ENCODE data around the gene SDCCAG8.
A peak's percentile ranks its signal among the peaks of the same experiment; 100 is the strongest.

The SDCCAG8 gene

DNA sequence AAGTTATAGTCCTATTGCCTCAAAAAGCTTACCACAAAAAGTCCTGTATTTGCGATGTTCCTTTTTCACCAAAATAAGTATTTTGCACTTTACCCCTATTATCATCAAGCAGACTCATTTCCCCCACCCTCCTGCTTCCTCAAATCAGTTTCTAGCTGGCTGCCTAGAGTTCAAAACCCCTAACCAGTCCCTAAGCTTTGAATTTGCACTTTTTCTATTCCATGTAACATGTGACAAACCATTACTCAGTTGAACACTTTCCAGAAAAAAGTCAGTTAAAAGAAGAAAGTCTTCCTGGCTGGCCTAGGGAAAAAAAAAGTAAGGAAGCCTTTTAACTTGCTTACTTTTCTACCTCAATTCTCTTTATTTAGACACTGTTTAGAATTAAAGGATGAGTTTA is 8.9 kb upstream of the SDCCAG8 start:
- no peak overlapping the region for H3K4me3 Mint-ChIP-seq
- peaks cover under 1% of the 10 kb centered on the region for H3K9me3 Mint-ChIP-seq
- H3K27ac Mint-ChIP-seq: no peak overlapping the region
- peaks cover 22% of the 10 kb centered on the region for H3K36me3 Mint-ChIP-seq (ENCODE audit: low read depth)
- peaks cover 30% of the 10 kb centered on the region for H3K4me1 Mint-ChIP-seq
- no peak for DNase-seq
- H3K27me3 Mint-ChIP-seq: no peaks in the 10 kb centered on the region
- ATAC-seq: no peak

DNA sequence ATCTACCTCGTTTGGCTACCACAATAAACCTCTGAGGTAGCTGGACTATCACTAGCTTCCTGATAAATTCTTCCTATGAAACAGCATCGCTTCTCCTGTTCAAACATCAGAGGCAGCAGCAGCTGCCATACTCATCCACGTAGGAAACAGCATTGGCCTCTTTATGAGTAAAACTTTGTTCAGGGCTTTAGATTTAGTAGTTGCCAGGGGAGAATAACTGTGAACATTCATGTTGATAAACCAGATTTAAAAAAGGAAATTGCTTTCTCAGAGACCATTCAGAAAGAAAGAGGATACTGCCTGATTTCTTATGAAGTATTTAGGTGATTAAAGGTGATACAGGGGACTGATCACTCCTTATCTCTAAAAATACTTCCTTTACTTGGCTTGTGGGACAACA is 7.9 kb upstream of the SDCCAG8 start:
- ATAC-seq (no peak), DNase-seq (no peak)
- Mint-ChIP-seq H3K36me3 (ENCODE audit: low read depth) (peaks cover 16% of the 10 kb centered on the region), H3K27me3 (no peaks in the 10 kb centered on the region), H3K9me3 (no peaks in the 10 kb centered on the region), H3K4me1 (peaks cover 35% of the 10 kb centered on the region), H3K27ac (no peak overlapping the region), H3K4me3 (no peak overlapping the region)

DNA sequence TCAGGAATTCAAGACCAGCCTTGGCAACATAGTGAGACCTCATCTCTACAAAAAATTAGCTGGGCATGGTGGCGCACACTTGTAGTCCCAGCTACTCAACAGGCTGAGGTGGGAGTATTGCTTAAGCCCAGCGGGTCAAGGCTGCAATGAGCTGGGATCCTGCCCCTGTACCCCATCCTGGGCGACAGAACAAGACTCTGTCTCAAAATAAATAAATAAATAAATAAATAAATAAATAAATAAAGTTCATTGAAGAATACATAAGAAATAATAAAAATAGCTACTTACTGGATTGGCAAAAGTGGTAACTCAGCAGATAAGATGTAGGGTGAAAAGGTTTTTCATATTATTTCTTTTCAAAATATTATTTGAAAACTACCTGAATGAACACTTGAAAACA is 6.6 kb upstream of the SDCCAG8 start:
- Mint-ChIP-seq H3K4me3 (no peak overlapping the region), H3K27me3 (no peaks in the 10 kb centered on the region), H3K9me3 (no peaks in the 10 kb centered on the region), H3K27ac (no peak overlapping the region), H3K36me3 (ENCODE audit: low read depth) (peaks cover 8% of the 10 kb centered on the region), H3K4me1 (peaks cover 44% of the 10 kb centered on the region)
- ATAC-seq (no peak), DNase-seq (no peak)

DNA sequence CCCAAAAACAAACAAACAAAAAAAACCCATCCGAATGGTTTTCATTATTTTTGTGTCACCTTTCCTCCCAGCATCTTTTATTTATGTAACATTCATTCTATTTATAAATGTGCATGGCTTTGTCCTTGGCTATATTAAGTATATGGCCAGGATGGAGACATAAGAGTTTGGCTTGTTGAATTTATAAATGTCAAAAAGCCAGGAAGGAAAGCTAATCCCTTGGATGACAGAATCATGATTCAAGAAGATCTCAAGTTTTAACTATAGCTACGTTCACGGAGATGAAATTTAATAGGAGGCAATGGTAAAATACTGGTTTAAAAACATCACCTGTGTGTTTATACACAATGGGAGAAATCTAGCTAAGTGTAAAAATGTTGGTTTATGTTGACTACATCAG is 5.7 kb upstream of the SDCCAG8 start:
- Mint-ChIP-seq H3K36me3 (ENCODE audit: low read depth) (peaks cover 8% of the 10 kb centered on the region), H3K9me3 (no peaks in the 10 kb centered on the region), H3K27ac (no peak overlapping the region), H3K27me3 (no peaks in the 10 kb centered on the region), H3K4me1 (peaks cover 44% of the 10 kb centered on the region), H3K4me3 (no peak overlapping the region)
- DNase-seq: no peak
- ATAC-seq: no peak

DNA sequence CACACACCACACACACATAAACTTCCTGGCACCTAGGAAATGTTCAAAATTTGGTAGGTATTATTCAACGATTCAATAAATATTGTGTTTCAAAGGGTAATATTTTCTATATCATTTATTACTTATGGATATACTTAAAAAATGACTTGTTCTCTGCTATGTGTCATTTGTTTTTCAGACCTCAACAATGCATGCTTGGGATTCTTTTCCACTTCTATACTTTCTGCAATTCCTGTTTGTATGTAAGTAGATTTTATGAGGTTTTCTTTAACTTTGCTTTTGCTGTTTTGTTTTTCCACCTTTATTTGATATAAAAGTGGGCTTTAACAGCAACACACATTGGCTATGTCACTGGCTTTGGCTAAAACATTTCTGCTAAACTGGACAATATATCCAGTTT is 4.3 kb upstream of the SDCCAG8 start:
- DNase-seq: no peak
- no peaks in the 10 kb centered on the region for H3K27me3 Mint-ChIP-seq
- H3K36me3 Mint-ChIP-seq (ENCODE audit: low read depth): peaks cover 6% of the 10 kb centered on the region
- ATAC-seq: no peak
- no peaks in the 10 kb centered on the region for H3K9me3 Mint-ChIP-seq
- H3K4me3 Mint-ChIP-seq: no peak overlapping the region
- H3K27ac Mint-ChIP-seq: no peak overlapping the region
- H3K4me1 Mint-ChIP-seq: peaks cover 46% of the 10 kb centered on the region

DNA sequence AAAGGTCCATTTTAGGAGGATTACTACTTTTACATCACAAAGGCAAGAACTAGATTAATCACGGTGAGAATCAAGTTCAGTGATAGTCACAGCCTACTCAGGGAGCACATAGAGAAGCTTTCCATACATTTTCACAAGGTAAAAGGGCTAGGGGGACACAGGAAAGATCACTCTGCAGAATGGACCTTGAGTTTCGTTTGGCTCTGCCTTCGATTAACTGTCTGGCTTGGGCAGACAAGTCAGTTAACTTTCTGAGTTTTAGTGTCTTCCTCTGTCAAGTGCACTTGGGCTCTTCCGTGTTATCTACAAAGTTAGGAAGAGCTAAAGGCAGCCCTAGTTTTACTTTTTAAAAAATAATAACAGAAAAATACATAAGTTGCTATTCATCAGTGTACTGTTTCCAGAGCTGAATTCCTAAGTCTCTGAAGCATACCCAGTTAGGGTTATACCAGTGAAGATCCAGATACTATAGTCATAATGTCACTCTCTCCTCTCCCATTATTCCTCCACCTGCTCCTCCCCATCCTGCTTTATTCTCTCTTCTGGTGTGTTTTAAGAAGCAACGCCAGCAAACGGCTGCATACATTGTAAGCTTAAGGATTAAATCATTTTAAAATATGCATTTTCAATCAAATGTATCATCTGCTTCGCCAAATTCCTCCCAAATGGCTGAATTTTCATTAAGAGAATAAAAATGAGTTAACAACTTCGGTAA is 2.5 kb upstream of the SDCCAG8 start:
- H3K4me3 Mint-ChIP-seq: peak overlapping the region; percentile 96
- no peak for DNase-seq

DNA sequence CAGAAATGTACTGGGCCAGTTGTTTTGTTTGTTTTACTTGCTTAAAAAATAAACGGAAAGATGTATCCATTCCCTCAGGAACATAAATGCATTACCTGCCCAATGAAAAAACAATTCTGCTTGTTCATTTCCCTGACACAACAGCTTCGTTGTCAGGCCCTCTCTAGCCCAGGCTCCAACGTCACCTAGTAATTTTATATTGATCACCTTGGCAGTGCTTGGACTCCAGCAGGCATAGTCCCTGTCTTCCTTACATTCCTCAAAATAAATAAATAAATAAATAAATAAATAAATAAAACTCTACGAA is 2.0 kb upstream of the SDCCAG8 start:
- H3K27me3 Mint-ChIP-seq: no peaks in the 10 kb centered on the region
- ATAC-seq (no peak), DNase-seq (no peak)
- peak overlapping the region; percentile 95 for H3K27ac Mint-ChIP-seq
- no peaks in the 10 kb centered on the region for H3K9me3 Mint-ChIP-seq
- peaks cover 33% of the 10 kb centered on the region for H3K4me1 Mint-ChIP-seq
- peak overlapping the region; percentile 96 for H3K4me3 Mint-ChIP-seq
- peaks cover 3% of the 10 kb centered on the region for H3K36me3 Mint-ChIP-seq (ENCODE audit: low read depth)

More for the DNA sequence above, 2.5 kb upstream of the SDCCAG8 start:
- H3K36me3 Mint-ChIP-seq (ENCODE audit: low read depth): peaks cover 3% of the 10 kb centered on the region
- no peak for ATAC-seq
- peaks cover 38% of the 10 kb centered on the region for H3K4me1 Mint-ChIP-seq
- H3K27me3 Mint-ChIP-seq: no peaks in the 10 kb centered on the region
- no peaks in the 10 kb centered on the region for H3K9me3 Mint-ChIP-seq
- peak overlapping the region; percentile 95 for H3K27ac Mint-ChIP-seq

DNA sequence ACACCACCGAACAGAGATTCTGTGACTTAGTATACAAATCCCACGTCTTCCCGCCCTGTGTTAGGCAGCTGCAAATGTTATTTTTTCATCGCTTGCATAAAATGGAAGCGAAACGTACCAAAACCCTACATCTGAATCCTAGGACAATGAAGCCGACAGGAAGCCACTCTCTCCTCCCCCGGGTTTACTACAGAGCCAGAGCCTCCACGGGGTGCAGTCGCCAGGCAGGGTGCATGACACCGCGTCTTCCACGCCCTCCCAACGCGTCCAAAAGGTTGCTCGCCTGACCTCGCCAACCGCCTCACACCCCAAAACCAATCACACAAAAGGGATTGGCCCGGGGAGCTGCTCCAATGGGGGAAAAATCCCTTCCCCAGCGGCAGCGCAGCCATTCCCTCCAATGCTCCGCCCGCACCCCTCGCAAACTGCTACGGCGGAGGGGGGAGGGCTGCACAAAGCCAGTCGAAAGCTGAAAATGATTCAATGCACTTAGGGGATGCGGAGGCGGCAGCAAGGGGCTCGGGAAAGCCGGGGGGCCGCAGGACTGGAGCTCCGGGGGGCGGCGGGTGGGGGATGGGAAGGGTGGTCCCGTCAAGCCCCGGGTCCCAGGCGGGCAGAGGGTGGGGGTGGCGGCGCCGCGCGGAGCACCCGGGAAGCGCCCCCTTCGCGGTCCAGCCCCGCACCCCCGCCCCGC is 1.5 kb upstream of the SDCCAG8 start:
- Mint-ChIP-seq H3K4me3 (peak overlapping the region; percentile 96), H3K9me3 (no peaks in the 10 kb centered on the region), H3K27ac (peak overlapping the region; percentile 95), H3K27me3 (no peaks in the 10 kb centered on the region), H3K36me3 (ENCODE audit: low read depth) (peaks cover 3% of the 10 kb centered on the region), H3K4me1 (peaks cover 32% of the 10 kb centered on the region)
- ATAC-seq (peak; percentile 25), DNase-seq (peak; percentile 69)

DNA sequence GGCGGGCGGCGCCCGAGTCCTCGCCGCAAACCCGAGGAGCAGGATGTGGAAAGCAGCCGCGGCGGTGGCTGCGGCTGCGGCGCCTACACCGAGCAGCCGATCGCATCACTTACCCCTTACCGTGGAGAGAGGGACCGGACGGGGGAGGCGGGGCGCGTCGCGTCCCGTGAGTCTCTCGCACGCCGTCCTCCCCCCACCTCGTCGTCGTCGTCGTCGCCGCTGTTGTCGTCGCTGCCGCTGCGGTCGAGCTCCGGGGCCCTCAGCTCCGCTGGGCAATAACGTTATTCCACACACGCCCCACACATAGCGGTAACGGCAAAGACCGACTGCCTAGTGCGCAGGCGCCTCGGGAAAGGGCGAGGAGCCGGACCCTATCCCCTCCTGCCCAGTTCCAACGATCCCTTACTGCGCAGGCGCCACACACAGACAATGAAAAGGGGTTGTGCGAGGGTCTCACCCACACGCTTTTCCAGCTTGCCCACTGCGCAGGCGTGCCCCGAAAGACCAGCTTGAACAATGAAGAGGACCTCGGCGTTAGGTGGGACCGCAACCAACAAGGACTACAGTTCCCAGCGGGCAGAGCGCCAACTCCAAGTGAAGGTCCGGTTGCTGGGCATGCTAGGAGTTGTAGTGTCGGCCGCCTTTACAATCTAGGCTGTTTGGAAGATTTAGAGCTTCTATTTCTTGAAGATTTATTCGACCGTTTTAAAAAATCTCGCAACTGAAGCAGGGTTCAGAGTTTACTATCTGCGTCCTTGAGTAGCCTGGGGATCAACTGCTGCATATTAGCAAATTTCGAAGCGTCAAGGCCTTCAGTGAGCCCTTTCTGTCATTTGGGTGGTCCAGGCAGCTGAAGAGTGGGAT is 682 bp upstream of the SDCCAG8 start, which contains the start of gene CEP170:
TSS of gene CEP170 (minus strand) at position 355 of the 864 bp plus-strand sequence. CDS start 30,001 bp downstream, outside the sequence.
- Mint-ChIP-seq H3K36me3 (ENCODE audit: low read depth) (peaks cover under 1% of the 10 kb centered on the region), H3K27me3 (no peaks in the 10 kb centered on the region), H3K4me3 (peak within 1 kb of the TSS; percentile 96), H3K9me3 (no peaks in the 10 kb centered on the region), H3K27ac (peak within 1 kb of the TSS; percentile 99), H3K4me1 (peaks cover 32% of the 10 kb centered on the region)
- DNase-seq: peak; percentile 91
- peak; percentile 59 for ATAC-seq

DNA sequence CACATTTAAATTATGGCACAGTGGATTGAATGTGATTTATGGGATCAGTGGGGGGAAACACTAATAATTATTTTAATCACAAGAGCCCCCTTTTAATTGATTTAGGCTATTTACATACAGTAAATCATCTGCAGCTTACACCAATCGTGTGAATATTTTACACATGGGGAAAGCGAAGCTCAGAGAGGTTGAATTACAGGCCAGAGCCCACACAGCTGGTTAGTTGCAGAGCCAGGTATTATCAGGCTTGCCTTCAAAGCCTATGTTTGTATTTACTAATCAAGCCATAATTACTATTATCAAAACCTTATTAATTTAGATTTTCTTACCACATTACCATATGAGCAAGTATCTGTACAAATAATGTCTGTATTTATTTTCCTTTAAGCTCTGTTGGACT is 749 bp downstream of the SDCCAG8 start:
- Mint-ChIP-seq H3K27me3 (no peaks in the 10 kb centered on the region), H3K36me3 (ENCODE audit: low read depth) (peaks cover 2% of the 10 kb centered on the region), H3K4me1 (peaks cover 27% of the 10 kb centered on the region), H3K9me3 (no peaks in the 10 kb centered on the region), H3K27ac (peak overlapping the region; percentile 99), H3K4me3 (peak overlapping the region; percentile 86)
- no peak for ATAC-seq
- no peak for DNase-seq

DNA sequence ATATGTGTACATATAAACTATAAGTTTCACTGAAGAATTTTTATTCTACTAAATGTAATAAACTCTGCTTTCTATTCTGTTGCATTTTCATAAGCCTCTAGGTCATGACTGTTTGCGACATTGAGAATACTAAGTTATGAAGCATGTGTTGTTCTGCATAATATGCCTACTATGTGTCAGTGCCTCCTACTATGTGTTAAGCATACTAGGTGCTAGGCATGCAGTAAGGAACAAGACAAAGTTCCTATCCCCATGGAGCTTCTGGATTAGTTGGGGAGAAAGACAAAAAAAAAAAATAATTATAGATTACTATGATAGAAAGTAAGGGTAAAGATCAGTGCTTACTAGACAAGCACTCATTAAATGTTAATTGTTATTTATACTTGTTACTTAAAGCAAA is 1.3 kb downstream of the SDCCAG8 start:
- DNase-seq (no peak), ATAC-seq (no peak)
- Mint-ChIP-seq H3K9me3 (no peaks in the 10 kb centered on the region), H3K27ac (no peak overlapping the region), H3K4me1 (peaks cover 22% of the 10 kb centered on the region), H3K4me3 (peak overlapping the region; percentile 86), H3K27me3 (no peaks in the 10 kb centered on the region), H3K36me3 (ENCODE audit: low read depth) (peaks cover 2% of the 10 kb centered on the region)

DNA sequence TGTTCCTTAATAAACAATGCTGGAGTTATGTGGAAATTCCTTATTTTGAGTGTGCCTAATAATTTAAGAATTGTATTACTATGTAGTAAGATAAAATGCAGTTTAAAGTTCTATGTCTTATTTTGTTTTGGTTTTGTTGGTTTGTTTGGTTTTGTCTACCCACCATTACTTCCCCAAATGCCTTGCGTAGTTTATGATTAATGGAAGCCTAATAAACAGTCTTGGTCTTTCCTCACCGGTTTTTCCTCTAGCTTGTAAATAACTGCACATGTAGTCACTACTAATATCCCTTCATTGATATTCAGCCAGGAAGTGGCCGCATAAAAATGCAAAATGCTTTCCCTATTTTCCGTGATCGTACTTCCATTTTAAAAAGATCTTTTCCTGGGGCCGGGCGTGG is 2.9 kb downstream of the SDCCAG8 start:
- no peak overlapping the region for H3K4me3 Mint-ChIP-seq

DNA sequence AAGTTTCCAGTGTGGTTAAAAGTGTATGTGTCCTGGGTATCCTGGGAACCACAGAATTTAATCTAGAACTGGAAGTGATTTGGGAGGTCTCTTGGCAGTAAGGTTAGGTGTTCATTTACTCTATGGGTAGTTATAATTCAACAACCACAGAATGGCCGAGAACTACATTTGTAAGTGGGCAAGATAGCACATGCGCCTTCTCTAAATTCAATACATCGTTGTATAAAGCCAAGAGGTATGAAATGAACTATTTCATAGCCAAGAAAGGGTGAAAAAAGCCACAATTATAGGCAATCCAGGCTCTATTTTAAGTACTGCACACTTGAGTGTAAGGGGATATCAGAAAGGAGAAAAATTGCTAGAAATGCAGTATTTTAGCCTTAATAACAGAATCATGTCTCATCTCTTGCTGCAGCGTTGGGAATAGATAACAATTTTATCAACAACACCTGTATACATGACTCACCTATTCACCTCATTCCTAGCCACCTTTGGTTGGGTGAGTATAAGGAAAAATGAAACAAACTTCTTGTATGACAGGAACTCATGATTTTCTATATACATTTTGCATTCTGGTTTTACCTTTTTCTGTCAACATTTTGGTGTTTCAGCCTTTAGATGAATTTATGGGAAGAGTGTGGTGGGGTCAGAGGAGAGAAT is 4.5 kb downstream of the SDCCAG8 start:
- ATAC-seq: no peak
- no peak overlapping the region for H3K4me3 Mint-ChIP-seq
- H3K27me3 Mint-ChIP-seq: no peaks in the 10 kb centered on the region
- H3K36me3 Mint-ChIP-seq (ENCODE audit: low read depth): peaks cover 2% of the 10 kb centered on the region
- peaks cover 17% of the 10 kb centered on the region for H3K4me1 Mint-ChIP-seq
- no peak for DNase-seq
- no peak overlapping the region for H3K27ac Mint-ChIP-seq
- H3K9me3 Mint-ChIP-seq: no peaks in the 10 kb centered on the region

More for the DNA sequence above, 2.9 kb downstream of the SDCCAG8 start:
- Mint-ChIP-seq H3K27me3 (no peaks in the 10 kb centered on the region), H3K27ac (no peak overlapping the region), H3K36me3 (ENCODE audit: low read depth) (peaks cover 2% of the 10 kb centered on the region), H3K9me3 (no peaks in the 10 kb centered on the region), H3K4me1 (peaks cover 12% of the 10 kb centered on the region)
- DNase-seq: no peak
- no peak for ATAC-seq

DNA sequence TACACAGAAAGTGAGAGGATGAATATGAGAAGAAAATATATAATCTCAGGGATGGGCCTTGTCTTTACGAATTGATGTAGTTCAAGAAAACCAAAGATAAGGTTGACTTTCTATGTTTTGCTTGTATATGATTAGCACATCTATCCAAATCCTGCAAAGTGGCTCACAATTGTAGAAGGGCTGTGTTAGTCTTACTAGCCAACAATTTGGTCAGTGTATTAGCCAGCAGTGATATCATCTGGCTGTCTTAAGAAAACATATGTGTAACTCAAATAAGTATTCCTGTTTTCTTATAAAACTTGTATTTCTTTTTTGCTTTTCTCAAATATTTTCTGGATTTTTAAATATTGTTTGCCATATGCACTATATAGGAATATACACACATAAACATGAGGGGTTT is 5.5 kb downstream of the SDCCAG8 start:
- Mint-ChIP-seq H3K27ac (no peak overlapping the region), H3K27me3 (no peaks in the 10 kb centered on the region), H3K4me3 (no peak overlapping the region), H3K36me3 (ENCODE audit: low read depth) (peaks cover 2% of the 10 kb centered on the region), H3K9me3 (no peaks in the 10 kb centered on the region), H3K4me1 (peaks cover 17% of the 10 kb centered on the region)
- DNase-seq: no peak
- ATAC-seq: no peak

Data from activated naive CD8-positive, alpha-beta T cell treated with anti-CD3 and anti-CD28 coated beads, Interleukin-2, amount 50 U/mL, for 24 hours (primary cell).